NCI-H748 (cell line): ENCODE data around the gene ABCF2.

Source experiments
- DNase-seq: peaks from one replicate; lab custom pipeline; 2025; ENCODE audit not compliant: unreplicated experiment; lab: John Stamatoyannopoulos, UW

Gene ABCF2

DNA sequence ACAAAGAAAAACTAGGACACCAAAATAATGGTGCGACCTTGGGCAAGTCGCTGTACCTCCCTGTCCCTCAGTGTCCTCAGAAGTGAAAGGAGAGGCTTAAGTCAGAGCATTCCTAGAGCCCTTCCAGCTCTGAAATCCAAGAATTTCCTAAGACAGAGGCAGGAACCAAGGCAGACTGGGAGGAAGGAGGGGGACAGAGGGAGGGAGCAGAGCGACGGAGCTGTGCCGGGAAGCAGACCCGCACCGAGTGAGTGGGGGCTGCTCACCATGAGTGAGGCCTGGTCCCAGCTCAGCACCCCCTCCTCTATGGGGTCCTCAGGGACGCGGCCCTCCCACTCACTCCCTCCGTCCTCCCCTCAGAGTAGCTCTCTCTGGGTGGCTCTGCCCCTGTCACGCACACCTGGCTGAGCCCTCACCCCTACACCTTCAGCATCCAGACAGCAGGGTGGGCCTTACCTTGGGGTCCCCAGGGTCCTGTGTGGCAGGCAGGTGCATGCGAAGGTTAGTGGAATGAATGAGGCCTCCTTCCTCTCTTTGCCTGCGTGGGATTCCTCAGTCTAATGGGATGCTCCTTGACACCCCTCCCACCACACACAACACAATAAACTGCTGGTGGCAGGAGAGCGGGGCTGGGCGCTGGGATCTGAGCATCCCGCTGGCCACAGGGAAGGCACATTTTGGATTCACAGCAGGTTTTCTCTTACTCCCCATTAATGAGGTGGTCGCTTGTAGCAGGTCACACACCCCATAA, 26.1 kb upstream of the ABCF2 start:
- no peak for DNase-seq

GRCh38 chr7:151252561-151252835, 25.5 kb upstream of the ABCF2 start:
- DNase-seq: no peak

GRCh38 chr7:151251689-151252560, 24.9 kb upstream of the ABCF2 start:
- peak; percentile 79 for DNase-seq

DNA sequence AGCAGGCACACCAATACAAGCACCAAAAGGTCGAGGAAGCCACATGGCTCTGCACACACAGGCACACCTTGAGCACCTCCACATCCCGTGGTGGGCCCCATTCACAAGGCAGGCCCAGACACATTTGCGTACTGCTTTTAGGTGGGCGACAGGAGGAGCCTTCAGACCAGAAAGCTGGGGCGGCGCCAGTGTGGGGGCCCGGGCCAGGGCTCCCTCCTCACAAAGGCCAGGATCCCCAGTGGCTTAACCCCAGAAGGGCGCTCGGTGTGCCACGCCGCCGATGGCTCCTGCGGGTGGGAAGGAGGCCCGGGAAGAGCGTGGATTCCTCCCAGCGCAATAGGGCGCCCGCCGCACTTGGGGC, 24.3 kb upstream of the ABCF2 start:
- no peak for DNase-seq

DNA sequence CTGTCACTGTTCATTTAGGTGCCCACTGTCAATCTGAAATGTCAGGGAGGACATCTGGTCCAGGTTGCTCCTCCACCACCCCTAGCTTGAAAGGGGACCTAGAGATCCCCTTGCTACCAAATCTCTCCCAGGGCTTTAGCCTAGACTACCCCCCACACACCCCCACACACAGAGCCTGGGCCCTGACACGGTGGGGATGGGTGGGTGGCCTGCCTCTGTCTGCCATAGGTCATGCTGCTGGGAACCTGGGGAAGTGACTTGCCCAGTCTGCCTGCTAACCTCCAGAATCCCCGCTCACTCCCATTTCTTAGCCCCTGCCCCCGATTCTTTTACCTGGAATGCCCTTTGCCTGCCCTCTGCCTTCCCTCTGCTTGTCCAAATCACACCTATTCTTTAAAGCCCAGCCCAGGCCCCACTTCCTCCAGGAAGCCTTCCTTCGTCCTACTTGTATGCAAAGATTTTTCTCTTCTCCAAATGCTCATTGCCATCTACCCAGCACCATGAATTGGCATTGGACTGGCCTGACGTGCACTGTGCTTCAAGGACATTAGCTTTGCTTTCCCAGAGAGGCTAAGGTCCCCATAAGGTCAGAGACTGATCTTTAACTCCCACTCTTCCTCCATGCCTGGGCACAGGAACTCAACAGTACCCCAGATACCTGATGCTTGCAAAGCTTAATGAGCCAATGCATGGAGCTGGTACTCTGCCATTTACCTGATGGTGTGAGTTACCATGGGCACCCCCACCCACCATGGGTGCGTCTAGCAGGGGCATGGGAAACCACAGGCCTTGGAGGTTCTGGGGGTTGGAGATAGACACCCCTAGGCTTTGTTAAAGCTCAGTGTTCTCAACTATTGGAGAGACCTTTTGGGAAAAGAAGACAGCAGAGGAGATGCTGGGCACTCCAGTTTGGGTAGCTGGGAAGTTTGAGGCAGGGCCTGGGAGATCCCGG, 23.5 kb upstream of the ABCF2 start:
- DNase-seq: no peak

DNA sequence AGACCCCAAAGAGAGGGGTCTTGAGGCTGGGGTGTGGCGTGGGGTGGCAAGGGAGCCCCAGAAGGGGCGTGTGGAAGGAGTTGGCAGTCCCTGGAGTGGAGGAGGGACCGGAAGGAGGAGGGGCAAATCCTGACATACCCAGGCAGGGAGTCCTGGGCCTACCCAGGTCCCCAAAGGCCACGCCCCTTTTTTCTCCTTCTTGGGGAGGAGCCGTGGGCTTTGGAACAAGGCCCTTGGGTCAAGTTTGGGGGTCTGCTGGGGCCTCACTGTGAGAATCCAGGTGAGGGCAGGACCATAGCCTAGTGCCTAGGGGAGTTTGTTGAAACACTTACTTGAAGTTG, 22.7 kb upstream of the ABCF2 start:
- no peak for DNase-seq

DNA sequence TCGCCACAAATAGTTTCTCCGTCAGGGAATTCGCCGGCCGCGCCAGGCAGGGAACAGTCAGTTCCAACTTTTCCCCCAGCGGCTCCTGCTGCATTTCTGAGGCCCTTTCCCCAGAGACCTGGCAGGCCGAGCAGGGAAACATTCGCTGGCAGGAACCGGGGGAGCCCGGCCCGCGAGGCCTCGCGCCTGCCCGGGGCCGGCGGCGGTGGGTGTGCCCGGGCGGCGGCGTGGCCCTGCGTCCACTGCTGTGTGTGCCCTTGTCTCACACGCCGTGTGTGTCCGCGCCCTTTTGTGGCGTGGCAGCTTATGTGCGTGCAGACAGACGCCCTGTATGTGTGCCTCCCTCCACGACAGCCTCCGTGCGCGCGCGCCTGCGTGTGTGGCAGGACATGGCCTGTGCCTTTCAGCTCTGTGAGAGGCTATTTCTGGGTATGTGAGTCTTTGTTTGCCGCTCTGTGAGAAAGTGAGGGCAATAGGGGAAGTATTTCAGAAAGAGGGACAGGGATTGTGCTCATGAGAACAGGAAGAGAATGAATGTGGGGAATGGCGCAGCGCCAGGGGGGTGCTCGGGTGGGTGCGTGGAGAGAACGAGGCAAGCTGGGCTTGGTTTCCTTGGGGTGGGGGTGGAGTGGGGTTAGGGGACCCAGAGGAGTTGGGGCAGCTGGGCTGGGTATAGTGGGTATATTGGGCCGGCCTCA, 22.2 kb upstream of the ABCF2 start:
- DNase-seq: peak; percentile 58

GRCh38 chr7:151248346-151249033, 21.5 kb upstream of the ABCF2 start, which contains the start of gene SMARCD3:
SMARCD3 (minus strand) TSS chr7:151248694; CDS start chr7:151248562, 132 bp downstream.
- peak; percentile 68 for DNase-seq

- DNase-seq: peak; percentile 22
Measured at GRCh38 chr7:151247611-151248345, 20.8 kb upstream of the ABCF2 start.

- DNase-seq: no peak
Measured at GRCh38 chr7:151246851-151247580, 20.0 kb upstream of the ABCF2 start.

- no peak for DNase-seq
Measured at GRCh38 chr7:151246102-151246850, 19.3 kb upstream of the ABCF2 start.

DNA sequence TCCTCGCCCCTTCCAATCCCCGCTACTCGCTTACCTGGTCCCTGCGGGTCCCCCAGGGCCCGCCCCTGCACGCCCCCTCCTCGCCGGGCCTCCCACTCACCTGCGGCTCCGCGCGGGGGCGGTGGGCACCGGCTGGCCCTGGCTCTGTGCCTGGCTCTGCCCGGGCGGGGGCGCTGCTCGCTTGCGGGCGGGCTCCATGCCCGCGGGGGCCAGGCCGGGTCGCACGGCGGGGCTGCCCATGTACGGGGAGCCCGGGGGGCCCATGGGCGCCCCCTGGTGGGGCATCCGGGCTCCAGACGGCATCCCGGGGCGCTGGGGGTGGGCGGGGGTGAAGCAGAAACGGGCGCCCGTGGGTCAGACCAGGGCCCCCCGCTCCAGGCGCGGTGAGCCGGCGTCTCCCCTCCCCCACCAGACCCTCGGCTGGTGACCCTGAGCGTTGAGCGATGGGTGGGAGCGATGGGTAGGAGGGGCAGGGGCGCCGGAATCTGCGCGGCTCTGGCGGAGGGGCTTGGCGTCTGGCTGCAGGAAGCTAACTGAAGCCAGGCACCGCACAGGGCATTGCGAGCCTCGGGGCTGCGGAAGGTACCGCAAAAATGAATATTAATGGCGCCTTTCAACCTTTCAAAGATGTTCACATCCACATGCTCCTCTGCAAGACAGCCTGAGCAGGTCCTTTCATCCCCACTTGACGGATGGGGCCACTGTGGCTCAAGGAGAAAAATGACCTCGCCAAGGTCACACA, 18.5 kb upstream of the ABCF2 start:
- DNase-seq: peak; percentile 67

DNA sequence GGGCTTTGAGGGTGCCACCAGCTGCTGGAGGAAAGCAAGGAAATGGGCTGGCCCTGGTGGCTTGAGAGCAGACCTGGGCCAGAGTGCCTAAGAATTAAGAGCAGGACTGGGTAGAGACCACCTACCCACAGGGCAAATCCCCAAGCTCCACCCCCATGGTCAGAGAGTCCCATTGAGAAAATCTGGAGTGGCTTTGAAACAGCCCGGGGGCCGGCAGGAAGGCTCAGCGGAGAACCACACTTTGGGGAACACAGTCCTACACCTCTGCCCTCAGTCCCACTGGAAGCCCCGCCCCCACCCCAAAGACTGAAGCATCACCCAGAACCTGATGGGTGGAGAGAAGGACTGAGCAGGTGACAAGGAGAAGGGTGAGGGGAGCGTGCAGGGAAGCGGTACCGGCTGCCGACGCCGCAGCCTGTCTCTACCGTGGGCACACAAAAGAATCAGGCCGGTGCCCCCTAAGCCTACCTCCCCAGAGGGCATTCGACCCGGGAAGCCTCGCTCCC, 17.9 kb upstream of the ABCF2 start:
- peak; percentile 50 for DNase-seq

- peak; percentile 66 for DNase-seq
Measured at GRCh38 chr7:151244196-151244840, 17.3 kb upstream of the ABCF2 start.

DNA sequence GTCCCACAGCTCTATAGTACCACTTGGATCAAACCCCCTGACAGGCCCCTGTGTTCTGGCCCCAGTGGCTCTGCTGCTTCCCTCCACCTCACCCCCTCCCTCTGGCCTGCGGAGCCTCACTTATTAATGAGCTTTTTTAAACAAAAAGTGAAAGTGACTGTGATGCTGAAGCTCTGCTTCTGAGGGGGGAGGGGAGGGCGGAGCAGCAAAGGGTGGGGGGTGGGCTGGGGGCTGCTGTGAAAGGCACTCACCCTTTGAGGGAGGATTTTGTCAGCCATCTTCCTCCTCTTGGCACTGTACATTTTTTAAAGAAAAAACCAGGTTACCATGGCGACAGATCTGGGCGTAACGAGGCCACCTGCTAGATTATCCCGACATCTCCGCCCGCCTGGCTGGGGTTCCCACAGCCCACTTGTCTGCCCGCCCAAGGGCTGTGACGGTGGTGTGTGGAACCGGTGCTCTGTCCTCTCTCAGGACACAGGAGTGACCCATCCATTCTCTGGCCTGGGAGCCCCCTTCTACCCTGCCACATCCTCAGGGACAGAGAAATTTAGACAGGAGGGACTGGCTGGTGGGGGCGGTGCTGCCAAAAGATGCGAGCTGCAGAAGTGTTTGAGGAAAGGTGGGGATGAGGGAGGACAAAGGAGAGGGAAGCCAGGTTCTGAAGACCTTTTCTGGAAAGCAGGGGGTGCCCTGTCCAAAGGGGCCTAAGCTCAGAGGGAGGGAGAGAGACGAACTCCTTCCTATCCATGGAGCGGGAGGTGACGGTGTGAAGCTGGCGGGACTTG, 16.6 kb upstream of the ABCF2 start:
- peak; percentile 66 for DNase-seq

- DNase-seq: no peak
Measured at GRCh38 chr7:151243045-151243349, 16.0 kb upstream of the ABCF2 start.
